ENCODE data around the gene NKG7.

Gene NKG7

GRCh38 chr19:51338563-51339312 is 33.7 kb downstream of the NKG7 start:
- peak; percentile 92 for DNase-seq (ENCODE audit: insufficient read length, low spot score)
- peak; percentile 79 for FAIRE-seq

- FAIRE-seq (no peak), DNase-seq (ENCODE audit: insufficient read length, low spot score) (no peak)
These were observed 34.4 kb downstream of the NKG7 start for GRCh38 chr19:51337861-51338562.

- DNase-seq (ENCODE audit: insufficient read length, low spot score) (no peak), FAIRE-seq (no peak)
These were observed 35.2 kb downstream of the NKG7 start for GRCh38 chr19:51337141-51337860.

- no peak for DNase-seq (ENCODE audit: insufficient read length, low spot score)
These were observed 38.5 kb downstream of the NKG7 start for GRCh38 chr19:51333836-51334460.

GRCh38 chr19:51331716-51332115 is 40.7 kb downstream of the NKG7 start:
- FAIRE-seq: no peak

More at GRCh38 chr19:51333836-51334460, 38.5 kb downstream of the NKG7 start:
- no peak for FAIRE-seq

GRCh38 chr19:51331193-51331592 is 41.3 kb downstream of the NKG7 start:
- DNase-seq (ENCODE audit: insufficient read length, low spot score): no peak
- FAIRE-seq: no peak

More at GRCh38 chr19:51331716-51332115, 40.7 kb downstream of the NKG7 start:
- no peak for DNase-seq (ENCODE audit: insufficient read length, low spot score)

GRCh38 chr19:51330366-51330765 is 42.1 kb downstream of the NKG7 start:
- FAIRE-seq (no peak), DNase-seq (ENCODE audit: insufficient read length, low spot score) (no peak)

GRCh38 chr19:51329411-51329810 is 43.0 kb downstream of the NKG7 start:
- FAIRE-seq (no peak), DNase-seq (ENCODE audit: insufficient read length, low spot score) (no peak)

GRCh38 chr19:51327066-51328001 is 45.1 kb downstream of the NKG7 start:
- DNase-seq (ENCODE audit: insufficient read length, low spot score) (peak; percentile 53), FAIRE-seq (no peak)

- FAIRE-seq (no peak), DNase-seq (ENCODE audit: insufficient read length, low spot score) (no peak)
These were observed 46.0 kb downstream of the NKG7 start for GRCh38 chr19:51326216-51327065.

- DNase-seq (ENCODE audit: insufficient read length, low spot score): no peak
- FAIRE-seq: no peak
These were observed 47.1 kb downstream of the NKG7 start for GRCh38 chr19:51325161-51325976.

- FAIRE-seq: no peak
These were observed 48.3 kb downstream of the NKG7 start for GRCh38 chr19:51324167-51324481.

GRCh38 chr19:51323481-51324166 is 48.8 kb downstream of the NKG7 start:
- no peak for FAIRE-seq

More at GRCh38 chr19:51324167-51324481, 48.3 kb downstream of the NKG7 start:
- DNase-seq (ENCODE audit: insufficient read length, low spot score): no peak

GRCh38 chr19:51321799-51322198 is 50.7 kb downstream of the NKG7 start:
- DNase-seq (ENCODE audit: insufficient read length, low spot score) (no peak), FAIRE-seq (no peak)

More at GRCh38 chr19:51323481-51324166, 48.8 kb downstream of the NKG7 start:
- no peak for DNase-seq (ENCODE audit: insufficient read length, low spot score)

Measured in GM19239 (cell line).